Skeletal muscle cell (primary cell): ENCODE results near the gene PITRM1.

Experiments used
- DNase-seq: peaks from one replicate; pipeline ENCODE4 v3.0.0-alpha.2; 2010; ENCODE audit warnings: low read depth
- H3K4me3 ChIP-seq: 2 replicates; pipeline ENCODE4 v1.5.1; 2011; ENCODE audit warnings: low read depth, mild to moderate bottlenecking, control low read depth, low read length, moderate library complexity

The PITRM1 gene

DNA sequence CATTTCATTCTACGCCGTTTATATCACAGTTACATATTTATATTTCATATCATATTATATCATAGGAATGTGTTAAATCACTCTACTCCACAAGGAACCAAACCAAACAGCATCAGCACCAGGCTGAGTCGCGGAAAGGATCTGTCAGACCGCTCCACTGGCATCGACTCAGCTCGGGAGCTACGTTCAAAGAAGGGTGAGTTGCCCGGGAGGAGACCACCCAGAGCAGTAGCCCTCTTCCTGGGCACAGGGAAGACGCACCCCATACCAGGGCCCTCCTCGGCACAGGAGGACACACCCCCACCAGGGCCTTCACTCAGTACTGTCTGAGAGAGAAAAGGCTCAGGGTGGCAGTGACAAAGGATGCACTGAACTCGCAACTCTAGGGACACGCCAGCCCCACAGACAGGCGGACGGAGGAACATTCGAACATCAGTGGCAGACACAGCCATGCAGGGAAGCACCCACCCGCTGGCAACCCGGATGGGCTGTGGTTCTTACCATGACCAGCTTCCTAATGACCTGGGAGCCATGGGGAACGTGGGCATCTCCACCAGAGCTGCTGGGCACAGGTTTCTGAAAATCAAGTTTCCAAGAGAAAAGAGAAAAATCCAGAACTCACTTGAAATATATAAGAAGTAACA lies 28.7 kb downstream of the PITRM1 start:
- no peak overlapping the region for H3K4me3 ChIP-seq
- no peak for DNase-seq

DNA sequence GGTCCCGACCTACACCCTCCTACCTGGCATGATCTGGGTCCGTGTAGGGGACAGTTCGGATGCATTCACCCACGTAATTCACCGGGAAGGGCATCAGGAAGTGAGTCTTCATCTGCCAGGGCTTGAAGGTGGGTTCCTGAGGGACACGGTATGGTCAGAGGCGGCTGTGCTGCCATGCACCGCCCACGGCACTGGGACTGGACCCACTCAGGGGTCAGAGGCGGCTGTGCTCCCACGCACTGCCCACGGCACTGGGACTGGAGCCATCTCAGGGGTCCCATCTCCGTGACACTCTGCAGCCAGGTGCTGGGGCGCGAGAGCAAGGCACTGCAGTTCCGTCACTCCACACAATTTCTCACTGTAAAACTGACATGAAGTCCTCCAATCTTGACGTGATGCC lies 29.2 kb downstream of the PITRM1 start:
- DNase-seq = no peak

DNA sequence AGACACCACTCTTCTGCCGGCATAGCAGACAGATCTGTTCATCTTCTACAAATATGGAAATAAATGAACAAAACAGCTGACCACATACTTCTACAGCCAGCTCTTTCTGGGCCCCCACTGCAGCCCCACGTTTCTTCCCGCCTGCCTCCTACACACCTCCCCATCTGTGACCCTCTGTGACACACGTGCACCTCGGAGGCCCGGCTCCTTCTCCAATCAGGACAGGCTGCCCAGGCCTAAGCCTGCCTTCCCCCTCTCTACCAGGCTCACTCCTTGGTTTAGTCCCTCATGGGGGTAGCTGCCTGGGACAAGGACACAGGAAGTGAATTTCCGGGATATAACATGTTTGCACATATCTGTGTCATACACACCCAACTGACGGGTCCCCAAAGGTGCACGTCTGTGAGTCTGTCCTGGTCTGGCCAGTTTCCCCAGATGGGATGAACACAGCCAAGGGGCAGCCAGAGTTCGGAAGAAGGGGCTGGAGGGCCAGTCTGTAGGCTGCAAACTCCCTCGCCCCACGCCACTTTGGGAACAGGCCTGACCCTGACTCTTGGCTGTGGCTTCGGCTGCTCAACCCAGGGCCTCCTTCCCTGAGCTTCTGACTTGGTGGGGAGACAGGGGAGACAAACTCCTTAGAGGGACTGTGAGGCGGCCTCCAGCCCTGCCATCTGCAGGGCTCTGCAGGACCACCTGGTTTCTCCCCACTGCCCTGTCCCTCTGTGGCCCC lies 30.3 kb downstream of the PITRM1 start:
- no peak for DNase-seq

More for the DNA sequence above, 29.2 kb downstream of the PITRM1 start:
- H3K4me3 ChIP-seq = no peak overlapping the region

DNA sequence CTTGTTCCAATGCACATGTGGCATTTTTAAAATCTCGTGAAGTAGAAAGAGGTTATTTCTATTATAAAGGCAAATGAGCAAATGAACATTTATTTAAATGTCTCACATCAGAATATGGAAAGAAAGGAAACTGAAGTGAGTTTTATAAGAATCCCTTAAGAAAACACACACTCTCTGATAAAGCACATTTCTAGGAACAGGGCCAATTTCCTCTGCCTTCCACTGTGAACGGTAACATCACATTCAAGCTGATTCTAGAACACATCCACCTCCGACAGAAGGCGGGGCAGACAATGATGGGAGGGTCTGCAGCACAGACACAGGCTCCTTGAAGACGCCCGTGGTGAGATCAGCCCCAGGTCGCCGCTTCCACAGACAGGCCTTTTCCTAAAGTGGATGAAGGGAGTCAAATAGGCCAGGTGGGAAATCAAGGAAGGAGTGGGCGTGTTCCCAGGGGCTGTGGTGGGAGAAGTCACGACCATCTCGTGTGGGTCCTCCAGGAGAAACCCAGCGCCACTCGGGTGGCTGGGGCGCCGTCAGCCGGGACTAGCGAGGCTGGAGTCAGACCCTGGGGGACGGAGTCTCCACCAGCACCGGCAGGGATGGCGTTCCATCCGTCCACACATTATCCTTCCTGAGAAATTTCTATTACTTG lies 31.1 kb downstream of the PITRM1 start:
- no peak for DNase-seq
- H3K4me3 ChIP-seq = no peak overlapping the region

More for the DNA sequence above, 30.3 kb downstream of the PITRM1 start:
- no peak overlapping the region for H3K4me3 ChIP-seq

DNA sequence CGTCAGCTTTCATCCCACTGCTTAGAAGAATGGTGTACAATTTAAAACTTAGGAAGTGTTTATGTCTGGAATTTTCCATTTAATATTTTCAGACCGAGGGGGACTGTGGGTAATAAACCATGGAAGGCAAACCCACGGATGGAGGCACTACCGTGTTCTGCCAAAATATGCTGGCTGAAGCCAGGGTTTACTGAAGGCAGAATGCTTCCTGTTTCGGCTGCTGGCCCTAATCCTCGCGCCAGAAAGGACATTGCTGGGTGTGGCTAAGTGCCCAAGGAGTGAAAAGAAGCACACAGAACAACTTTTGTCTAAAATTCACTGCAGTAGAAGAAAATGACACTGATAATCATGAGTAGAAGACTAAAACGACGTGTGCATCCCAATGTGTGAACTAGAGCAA lies 32.3 kb downstream of the PITRM1 start:
- no peak for DNase-seq
- no peak overlapping the region for H3K4me3 ChIP-seq

DNA sequence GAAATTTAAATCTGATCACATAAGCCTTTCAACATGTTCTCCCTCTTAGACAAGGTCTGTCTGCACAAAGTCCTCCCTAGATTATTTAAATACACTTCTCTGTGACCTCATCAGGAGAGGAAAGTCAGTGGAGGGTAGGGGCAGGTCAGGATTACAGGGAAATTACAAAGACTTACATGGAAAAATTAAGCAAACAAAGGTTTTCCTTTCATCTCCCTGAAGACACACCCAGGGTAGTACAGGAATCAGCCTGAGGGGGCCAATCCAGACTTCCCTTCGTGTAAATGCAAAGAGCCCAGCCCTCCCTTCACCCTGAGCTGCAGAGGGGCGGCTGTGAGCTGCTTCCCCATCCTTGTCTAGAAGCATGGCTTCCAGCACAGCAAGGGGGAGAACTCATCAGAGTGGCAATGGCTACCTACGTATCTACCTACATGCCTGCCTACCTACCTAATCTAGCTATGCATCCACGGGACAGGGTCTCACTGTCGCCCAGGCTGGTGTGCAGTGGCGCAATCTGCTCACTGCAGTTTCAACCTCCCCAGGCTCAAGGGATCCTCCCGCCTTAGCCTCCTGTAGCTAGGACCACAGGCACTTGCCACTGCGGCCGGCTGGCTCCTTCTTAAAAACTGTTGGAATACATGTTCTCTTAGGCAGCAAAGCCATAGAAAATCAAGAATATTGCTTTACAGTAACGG lies 33.2 kb downstream of the PITRM1 start:
- no peak for DNase-seq
- no peak overlapping the region for H3K4me3 ChIP-seq

DNA sequence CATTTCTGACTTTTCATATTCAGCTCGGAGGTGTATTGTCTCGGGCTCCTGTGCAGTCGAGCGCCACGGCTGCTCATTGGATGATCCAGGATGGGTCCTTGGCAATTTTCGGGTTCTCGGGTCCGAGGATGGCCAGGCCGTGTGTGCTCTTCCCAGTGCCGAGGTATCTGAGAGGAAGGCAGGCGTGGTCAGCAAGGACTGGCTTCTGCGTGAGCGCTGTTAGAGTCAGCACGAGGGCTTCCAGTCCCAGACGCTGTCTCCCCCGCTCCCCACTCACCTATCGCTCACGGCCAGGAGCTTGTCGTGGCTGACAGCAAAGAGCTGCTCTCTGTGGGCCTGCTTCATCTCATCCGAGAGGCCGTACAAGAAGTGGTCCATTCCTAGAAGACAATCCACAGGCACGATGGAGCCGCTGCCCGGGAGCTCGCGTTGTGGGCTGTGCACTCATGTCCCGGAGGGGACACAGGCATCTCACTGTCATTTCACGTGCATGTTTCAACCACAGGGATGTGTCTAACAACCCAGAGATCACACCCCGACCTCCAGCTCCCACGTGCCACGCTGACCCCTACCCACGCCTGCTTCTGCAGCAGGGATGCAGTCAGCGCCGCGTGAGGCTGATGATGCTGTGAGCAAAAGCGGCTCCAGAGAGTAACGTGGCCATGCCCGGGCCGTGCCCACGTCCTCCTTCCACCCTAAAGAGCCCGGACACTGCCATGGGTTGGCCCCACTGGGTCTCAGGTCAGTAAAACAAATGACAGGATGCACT lies 34.4 kb downstream of the PITRM1 start:
- no peak overlapping the region for H3K4me3 ChIP-seq
- DNase-seq = no peak

DNA sequence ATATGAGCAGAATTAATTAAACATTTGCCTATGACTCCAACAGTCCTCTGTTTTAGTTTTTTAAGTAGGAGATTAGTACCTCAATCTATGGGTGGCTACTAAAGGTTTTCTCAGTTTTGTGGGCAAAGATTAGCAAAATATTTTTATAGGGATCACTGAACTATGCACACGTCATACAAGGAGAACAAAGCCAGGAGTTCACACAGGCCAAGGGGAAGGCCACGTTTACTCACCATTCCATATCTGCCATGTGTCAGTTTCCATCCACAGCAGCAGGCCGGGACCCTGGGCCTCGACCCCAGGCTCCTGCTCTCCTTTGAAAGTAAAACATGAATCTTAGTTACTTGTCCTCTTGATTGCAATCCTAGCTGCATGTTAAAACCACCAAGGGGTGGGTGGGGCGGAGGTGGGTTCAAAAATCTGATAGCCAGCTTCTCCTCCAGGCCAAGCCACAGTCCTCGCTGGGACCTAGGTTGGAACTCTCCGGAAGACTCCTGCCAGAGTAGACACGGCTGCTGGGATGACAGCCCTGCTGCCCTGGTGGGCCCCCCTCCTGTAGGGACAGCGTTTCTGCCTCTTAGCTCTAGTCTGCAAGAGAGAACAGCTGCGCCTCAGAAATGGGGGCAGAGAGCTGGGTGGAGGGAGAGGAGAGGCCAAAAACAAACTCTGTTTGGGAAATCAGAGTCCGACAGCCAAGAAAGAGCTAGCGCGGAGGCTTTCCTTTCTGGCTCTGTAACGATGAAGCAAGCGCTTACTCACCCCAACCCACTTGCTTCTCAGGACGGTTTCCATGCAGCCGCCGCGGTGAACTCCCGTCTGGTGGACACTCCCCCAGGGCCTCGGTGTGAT lies 35.6 kb downstream of the PITRM1 start:
- H3K4me3 ChIP-seq = no peak overlapping the region
- peak; percentile 70 for DNase-seq

DNA sequence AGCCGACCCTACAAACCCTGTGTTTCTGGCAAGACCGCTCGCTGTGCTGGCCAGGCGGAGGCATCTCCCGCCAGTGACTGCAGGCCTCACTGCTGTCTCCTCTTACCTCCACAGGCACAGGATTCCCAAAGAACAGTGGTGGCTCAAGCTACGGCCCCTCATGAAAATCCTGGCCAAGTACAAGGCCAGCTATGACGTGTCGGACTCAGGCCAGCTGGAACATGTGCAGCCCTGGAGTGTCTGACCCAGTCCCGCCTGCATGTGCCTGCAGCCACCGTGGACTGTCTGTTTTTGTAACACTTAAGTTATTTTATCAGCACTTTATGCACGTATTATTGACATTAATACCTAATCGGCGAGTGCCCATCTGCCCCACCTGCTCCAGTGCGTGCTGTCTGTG lies 36.2 kb downstream of the PITRM1 start:
- peak; percentile 27 for DNase-seq
- H3K4me3 ChIP-seq = no peak overlapping the region

DNA sequence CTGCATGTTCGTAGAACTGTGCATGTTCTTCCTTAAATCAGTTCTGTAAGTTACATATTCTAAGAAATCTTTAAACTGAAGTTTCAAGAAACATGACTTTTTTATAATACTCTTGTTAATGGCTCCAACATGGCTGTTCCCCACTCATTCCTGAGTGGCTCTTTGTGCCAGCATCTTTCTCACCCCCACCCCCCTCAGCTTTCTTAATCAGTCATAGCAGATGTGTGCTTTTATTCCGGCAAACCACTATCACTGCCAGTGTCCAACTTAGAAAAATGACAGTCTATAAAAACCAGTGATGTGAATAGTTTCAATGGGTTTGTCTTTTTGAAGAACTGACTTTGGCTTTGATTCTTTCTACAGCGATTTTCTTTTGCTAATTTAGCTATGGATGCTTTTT lies 37.6 kb downstream of the PITRM1 start:
- no peak for DNase-seq

DNA sequence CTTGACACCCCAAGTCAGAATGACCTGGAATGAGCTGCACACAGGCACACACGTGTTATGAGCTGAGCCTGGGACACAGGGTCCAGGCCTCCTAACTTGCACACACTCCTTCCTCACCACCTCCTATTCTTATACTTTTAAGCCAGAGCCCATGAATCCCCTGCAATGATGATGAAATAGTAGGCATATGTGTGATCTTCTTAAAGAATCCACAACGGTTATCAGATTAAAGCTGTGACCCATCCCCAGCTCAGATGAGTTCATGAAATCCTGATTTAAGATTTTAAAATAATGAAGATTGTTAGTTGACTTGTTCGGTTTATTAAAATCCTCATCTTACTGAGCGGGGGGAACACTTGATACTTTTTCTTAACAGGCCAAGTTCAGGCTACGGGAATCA lies 38.6 kb downstream of the PITRM1 start:
- no peak for DNase-seq
- H3K4me3 ChIP-seq = no peak overlapping the region

More for the DNA sequence above, 37.6 kb downstream of the PITRM1 start:
- H3K4me3 ChIP-seq = no peak overlapping the region

DNA sequence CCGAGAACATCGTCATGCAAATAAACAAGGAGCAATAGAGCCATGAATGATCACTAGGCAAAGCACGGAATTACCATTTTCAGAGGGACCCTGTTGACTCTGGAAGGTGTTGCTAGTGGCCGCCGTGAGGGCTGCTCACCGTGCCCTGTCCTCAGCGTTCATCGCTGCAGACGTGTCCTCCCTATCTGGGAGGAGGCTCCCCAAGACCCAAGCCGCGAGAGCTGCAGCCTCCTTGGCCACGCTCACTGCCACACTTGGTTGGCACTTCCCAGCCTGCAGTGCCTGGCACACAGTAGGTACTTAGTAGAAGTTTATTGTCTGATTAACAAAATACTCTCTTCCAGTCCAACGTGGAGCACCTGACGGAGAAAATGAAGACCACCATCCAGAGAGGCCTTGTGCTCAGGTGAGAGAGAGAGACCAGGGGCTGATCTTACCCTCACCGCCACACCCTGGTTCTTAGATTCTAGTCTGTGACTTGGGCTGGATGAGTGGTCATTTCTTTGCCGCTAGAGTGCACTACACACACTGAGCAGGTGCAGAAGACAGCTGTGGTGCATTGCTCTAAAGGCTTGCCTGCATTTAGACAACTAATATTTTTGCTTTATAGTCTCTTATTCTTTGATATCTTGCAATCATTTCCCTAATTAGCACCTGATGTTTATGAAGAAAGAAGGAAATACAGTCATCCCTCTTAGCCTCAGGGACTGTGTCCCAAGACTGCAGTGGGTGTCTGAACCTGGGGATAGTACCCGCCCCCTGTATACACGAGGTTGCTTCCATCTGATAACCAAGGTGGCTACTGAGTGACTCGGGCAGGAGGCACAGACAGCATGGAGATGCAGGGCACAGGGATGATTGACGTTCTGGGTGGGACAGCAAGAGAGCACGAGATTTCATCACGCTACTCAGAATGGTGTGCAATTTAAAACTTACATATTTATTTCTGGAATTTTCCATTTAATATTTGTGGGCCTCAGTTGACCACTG lies 40.3 kb downstream of the PITRM1 start:
- DNase-seq = no peak
- no peak overlapping the region for H3K4me3 ChIP-seq

DNA sequence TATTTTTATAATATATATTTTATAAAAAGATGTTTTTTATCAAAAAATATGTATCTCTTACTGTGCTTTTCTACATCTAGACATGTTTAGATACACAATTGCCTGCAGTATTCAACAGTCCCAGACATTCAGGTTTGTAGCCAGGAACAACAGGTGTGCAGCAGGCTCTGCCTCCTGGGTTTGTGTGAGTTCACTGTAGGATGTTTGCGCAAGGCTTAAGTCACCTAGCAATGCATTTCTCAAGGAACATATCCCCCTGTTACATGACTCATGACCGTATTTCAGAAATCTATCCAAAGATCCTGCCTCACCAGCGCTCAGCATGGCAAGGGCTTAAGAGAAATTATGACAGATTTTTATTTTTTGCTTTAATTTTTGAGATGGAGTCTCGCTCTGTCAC lies 41.5 kb downstream of the PITRM1 start:
- DNase-seq = no peak
- no peak overlapping the region for H3K4me3 ChIP-seq

DNA sequence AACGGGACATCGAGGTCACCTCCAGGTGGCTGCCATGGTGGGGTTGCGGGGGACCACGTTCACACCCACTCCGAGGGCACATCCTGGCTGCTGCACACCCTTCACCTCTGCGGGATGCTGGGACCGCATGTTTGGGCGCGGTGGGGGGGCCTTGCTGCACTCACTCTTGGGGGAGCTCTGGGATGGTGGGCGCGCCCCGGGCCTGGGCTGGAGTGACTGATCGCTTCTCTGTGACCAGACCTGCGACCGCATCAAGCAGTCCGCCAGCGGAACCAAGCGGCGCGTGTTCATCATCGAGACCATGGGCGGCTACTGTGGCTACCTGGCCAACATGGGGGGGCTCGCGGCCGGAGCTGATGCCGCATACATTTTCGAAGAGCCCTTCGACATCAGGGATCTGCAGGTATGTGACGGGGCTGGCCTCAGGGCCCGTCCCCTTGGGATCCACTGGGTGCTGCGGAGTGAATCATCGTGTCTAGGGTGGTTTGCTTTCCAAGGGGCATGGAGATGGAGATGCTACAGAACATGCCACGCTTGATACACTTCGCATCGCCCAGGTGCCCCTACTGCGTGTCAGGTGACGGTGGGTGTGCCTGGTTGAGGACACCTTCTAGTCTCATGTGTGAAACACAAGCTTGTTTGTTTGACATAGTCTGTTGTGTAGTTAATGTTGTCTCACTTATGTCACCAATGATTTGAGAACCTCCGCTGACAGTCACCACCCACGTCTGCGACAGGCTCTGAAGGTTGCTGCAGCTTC lies 42.8 kb downstream of the PITRM1 start:
- H3K4me3 ChIP-seq = no peak overlapping the region
- DNase-seq = no peak

DNA sequence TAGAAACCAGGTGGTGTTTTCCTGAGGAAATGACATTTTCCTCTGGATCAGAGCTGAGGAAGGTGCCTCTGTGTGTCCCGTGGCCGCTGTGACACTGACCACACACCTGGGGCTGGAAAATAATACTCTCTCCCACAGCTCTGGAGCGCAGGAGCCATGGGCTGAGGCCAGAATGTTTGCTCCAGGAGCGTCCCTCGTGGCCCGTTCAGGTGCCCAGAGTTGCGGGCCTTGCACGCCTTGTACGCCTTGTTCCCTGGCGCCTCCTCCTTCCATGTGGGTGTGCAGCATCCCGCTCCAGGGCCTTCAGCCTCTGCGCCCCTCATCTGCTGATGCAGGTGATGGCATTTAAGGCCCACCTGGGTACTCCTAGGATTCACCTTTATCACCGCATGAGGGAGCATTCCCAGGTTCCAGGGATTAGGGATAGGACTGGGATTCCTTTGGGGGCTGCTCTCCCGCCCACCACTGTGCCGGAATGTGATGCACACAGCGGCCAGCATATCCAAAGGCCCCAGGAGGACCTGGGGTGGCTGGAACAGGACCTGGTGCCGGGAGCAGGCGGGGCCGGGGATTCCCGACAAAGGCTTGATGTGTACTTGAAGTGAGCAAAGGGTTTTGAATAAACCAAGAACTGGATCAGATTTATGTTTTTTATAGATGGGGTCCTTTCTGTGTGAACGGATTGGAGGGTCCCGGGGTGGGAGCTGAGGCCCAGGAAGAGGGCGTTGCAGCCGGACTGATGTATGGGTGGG lies 44.0 kb downstream of the PITRM1 start:
- no peak for DNase-seq
- no peak overlapping the region for H3K4me3 ChIP-seq

DNA sequence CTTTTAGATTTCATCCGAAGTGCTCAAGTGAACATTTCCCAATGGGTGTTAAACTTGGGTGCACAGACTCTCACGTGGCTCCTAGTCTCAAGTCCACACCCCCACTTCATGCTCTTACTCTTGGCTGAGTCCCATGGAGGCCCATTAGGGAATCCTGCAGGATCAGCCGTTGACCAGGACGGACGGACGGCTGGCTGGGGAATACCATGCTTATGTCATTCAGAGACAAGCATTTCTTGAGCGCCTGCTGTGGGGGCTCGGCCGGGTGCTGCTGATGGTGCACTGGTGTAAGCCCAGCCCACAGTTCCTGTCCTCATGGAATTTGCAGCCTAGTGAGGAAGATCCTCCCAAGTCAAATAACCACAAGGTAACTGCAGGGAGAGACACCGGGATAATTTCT lies 44.7 kb downstream of the PITRM1 start:
- no peak overlapping the region for H3K4me3 ChIP-seq
- DNase-seq = no peak
